ENCODE results near the gene GRK7.

DNA sequence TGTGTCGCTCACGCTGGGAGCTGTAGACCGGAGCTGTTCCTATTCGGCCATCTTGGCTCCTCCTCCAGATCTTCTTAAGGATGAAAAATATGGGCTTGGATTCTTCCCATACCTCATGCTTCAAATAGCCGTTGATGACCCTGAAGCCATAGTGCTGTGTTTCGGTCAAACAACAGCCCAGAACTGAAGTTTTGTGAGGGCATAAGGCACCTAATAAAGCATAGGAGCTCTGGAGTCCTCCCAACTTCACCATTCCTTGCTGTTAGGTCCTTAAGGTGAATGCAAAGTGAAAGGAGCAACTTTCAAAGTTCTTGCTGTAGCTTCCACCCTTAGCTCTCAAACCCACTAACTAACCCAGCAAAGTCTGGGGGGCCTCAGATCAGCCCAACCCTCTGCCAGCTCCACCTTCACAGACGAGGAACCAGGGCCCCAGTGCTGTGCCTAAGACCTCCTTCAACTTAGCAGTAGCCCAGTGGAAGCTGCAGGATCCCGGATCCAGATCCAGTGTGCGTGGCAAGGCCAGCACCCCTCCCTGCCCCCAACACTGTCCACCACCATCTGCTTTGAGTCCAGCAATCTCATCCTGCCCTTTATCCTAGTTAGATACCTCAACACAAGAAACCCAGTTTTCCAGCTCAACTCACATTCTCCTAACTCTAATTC is at the start of gene GRK7:
- TF ChIP-seq EZH2 (IDR thresholded peaks at IDR 0.05; ENCODE audit: borderline replicate concordance, low read length) = no peak
- TF ChIP-seq, protein P1, sequence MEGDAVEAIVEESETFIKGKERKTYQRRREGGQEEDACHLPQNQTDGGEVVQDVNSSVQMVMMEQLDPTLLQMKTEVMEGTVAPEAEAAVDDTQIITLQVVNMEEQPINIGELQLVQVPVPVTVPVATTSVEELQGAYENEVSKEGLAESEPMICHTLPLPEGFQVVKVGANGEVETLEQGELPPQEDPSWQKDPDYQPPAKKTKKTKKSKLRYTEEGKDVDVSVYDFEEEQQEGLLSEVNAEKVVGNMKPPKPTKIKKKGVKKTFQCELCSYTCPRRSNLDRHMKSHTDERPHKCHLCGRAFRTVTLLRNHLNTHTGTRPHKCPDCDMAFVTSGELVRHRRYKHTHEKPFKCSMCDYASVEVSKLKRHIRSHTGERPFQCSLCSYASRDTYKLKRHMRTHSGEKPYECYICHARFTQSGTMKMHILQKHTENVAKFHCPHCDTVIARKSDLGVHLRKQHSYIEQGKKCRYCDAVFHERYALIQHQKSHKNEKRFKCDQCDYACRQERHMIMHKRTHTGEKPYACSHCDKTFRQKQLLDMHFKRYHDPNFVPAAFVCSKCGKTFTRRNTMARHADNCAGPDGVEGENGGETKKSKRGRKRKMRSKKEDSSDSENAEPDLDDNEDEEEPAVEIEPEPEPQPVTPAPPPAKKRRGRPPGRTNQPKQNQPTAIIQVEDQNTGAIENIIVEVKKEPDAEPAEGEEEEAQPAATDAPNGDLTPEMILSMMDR (IDR thresholded peaks at IDR 0.05; ENCODE audit: low read length) = no peak

All from OCI-LY1 (cell line).